H54 (cell line): Measurements from ENCODE around the gene HERPUD1.
A peak's percentile ranks its signal among the peaks of the same experiment; 100 is the strongest.

Experiments used
- DNase-seq: peaks from one replicate; pipeline ENCODE4 v3.0.0; 2011; ENCODE audit warnings: low spot score, mixed read lengths; ENCODE audit not compliant: insufficient read length
- FAIRE-seq: peaks from 3 replicates; lab custom pipeline; 2011; peaks lifted over from hg19 to GRCh38; lab: Jason Lieb, UNC
- POLR2A ChIP-seq: IDR thresholded peaks from 2 replicates; pipeline ENCODE4 v1.6.1; 2011; ENCODE audit warnings: low read depth, mild to moderate bottlenecking, low read length

Gene HERPUD1

DNA sequence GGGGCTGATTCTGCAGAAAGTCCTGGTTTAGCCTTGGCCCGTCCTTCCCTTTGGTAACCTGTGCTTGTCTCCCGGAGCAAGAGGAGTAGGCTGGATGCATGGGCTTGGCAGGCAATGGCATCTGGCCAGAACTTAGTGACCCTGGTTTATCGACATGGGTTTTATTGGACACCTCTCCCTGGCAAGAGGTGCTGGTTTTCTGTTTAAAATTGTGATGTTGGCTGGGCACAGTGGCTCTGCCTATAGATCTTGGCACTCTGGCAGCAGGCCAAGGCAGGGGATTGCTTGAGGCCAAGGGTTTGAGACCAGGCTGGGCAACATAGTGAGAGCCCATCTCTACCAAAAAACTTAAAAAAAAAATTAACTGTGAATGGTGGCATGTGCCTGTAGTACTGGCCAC lies 35.7 kb upstream of the HERPUD1 start:
- FAIRE-seq (no peak), DNase-seq (no peak)
- TF ChIP-seq POLR2A = no peak

DNA sequence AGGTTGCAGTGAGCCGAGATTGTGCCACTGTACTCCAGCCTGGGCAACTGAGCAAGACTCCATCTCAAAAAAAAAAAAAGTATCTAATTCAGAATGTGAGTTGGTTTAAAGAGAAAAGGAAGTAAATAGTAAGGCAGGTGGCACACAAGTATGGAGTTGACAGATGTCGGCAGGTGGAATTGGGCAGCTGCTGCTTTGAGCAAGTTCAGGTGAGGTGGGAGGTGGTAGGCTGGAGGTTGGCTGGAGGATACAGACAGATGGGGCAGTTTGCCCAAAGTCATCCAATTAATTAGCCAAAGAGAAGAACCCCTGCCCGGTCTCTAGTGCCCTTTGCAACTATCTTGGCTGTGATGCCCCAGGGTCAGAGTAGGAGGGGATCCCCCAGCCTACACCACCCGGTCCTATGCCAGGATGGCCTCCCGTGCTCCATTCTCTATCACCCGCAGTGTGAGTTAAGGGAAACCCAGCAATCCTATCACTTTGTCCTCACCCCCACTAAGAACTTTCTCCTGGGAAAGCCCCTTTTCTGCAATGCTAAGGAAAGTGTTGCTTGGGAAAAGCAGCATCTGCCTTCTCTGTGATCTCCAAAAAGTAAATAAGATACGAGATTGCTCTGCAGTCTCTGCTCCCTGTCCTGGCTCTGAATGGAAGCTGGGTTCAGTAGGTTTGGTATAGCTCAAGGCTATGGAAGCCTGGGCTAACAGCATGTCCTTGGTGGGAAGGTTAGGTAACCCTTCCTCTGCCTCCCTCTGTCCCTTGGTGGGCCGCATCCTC lies 34.7 kb upstream of the HERPUD1 start:
- TF ChIP-seq POLR2A = no peak
- no peak for FAIRE-seq

DNA sequence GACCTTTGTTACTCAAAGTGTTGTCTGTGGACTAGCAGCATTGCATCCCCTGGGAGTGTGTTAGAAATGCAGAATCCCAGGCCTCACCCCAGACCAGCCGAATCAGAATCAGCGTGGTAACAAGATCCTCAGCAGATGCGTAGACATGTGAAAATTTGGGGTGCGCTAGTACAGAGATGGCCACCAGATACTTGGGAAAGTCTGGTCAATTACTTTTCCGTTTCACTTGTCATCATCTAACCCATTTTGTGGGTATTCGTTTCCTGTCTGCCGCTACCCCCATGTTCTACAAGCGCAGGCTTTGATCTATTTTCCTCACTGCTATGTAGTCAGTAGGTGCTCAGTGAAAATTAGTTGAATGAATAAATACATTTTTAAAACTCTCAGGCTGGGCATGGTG lies 33.1 kb upstream of the HERPUD1 start:
- FAIRE-seq (no peak), DNase-seq (no peak)
- no peak for TF ChIP-seq POLR2A

More for the DNA sequence above, 34.7 kb upstream of the HERPUD1 start:
- no peak for DNase-seq

DNA sequence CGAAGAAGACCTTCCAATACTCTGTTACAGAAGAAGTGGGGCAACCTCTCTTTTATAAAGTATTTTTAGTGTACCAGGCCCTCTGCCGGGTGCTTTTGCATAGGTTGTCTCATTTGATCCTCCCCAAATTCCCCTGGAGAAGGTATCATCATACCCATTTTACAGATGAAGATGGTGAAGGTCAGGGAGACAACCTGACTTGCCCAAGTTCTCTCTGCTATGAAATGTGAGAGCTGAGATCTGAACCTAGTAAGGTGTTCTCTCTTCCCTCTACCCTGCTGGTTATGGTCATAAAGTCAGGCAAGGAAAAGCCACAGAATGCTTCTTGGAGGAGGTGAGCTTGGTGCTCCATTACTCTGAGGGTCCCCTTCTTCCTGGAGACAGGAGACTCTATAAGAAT lies 28.1 kb upstream of the HERPUD1 start:
- no peak for DNase-seq
- TF ChIP-seq POLR2A = no peak
- no peak for FAIRE-seq

DNA sequence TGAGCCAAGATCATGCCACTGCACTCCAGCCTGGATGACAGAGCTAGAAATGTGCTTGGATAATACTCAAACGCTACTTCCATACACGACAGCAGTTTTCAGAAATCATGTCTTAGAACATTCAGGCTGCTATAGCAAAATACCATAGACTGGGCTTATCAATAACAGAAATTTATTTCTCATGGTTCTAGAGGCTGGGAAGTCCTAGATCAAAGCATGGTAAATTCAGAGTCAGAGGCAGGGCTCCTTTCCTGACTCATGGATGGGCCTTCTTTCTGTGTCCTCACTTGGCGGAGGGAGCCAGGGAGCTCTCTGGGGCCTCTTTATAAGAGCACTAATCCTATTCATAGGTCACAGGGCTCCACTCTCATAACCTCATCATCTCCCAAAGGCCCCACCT lies 24.5 kb upstream of the HERPUD1 start:
- TF ChIP-seq POLR2A = no peak
- FAIRE-seq (no peak), DNase-seq (no peak)

DNA sequence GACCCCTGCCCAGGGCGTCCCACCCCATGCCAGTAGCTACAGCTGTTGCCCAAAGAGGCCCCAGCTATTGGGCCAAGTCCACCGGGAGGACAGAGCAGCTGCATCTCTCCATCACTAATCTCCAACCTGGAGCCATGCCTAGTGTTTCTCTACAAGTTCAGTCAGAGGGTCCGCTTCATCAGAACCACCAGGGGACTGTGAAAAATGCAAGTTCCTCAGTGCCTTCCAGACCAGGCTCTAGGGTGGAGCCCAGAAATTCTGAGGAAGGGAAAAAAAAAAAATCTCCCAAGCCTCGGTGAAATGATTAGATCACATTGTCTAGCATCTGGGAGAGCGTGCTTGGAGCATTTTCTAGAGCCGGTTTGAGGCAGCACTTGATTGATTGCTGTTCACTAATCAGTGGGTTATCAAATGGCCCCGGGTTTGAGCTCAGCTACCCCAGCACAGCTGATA lies 22.4 kb upstream of the HERPUD1 start:
- no peak for TF ChIP-seq POLR2A
- FAIRE-seq (no peak), DNase-seq (no peak)

DNA sequence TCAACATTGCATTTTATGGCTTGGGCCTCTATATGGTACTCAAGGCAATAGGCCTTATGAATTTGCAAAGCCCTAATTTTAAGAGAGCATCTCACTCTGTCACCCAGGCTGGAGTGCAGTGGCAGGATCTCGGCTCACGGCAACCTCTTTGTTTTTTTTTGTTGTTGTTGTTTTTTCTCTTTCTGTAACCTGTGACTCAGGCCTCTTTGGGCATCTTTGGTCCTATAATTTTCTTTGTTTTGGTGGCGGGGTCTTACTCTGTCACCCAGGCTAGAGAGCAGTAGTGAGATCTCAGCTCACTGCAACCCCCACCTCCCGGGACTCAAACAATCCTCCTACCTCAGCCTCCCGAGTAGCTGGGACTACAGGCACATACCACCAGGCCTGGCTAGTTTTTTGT lies 21.8 kb upstream of the HERPUD1 start:
- FAIRE-seq (no peak), DNase-seq (no peak)
- no peak for TF ChIP-seq POLR2A

DNA sequence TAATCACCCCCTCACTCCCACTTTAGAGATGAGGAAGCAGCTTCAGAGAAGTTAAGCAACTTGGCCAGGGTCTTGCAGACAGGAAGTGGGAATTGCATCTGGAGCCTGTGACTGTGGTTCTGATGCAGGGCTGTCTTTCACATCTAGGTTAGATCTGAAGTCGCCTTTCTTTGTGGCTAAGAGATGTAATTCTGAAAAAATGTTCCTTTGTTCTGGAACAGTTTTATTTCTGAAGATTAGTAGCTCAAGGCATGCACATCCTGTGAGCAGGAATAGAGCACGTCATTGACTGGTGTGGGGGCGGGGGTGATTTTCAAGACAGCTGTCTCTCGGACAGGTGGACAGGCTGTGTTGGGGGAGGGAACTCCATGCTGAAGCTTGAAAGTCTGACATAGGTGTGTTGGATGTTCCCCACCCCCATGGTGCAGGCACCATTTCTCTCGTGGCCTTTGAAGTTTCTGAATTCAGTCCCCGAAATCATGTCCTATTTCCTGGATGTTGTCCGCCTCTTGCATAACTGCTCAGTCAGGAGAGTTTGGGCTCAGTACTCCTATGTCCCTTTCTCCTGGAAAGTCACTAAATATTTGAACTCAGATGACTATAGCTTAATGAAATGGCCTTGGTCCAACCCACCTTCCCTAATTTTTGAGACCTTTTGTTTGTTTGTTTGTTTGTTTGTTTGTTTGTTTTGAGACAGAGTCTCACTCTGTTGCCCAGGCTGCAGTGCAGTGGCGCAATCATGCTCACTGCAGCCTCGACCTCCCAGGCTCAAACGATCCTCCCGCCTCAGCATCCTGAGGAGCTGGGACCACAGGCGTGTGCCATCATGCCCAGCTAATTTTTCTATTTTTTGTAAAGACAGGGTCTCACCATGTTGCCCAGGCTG lies 21.0 kb upstream of the HERPUD1 start:
- FAIRE-seq (no peak), DNase-seq (no peak)
- TF ChIP-seq POLR2A = no peak

DNA sequence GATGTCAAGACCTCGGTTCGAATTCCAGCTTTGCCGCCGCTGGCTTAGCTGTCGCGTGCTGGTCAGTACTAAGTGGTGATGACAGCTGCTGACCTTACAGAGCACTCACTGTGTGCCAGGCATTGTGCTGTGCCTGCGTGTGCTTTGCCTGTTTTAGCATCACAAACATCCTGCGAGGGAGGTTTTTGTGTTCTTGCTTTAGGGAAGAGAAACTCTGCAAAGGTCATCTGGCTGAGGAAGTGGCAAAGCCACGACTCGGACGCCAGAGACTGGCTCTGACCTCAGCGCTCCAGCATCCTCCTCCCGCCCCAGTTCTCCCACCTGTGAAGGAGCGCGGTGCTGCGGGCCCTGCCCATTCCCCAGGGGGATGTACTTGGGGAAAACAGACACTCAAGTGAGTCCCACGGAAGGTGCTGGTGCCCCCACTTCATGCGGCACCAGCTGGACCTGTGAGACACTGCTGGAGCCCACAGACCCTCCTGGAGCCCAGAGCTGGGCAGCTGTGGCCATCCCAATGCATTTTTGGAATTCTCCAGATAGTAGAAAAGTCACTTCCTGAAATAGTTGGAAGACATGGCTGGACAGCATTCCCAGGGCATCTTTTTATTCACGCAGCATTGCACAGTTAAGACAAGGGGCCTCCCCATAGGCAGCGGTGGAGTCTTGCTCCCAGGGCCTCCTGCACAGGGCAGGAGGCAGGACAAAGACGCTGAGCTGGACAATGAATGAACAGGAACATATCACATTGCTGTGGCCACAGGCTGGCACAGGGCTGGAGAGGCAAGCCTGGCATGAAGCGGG lies 20.0 kb upstream of the HERPUD1 start:
- no peak for FAIRE-seq
- no peak for TF ChIP-seq POLR2A
- peak; percentile 12 for DNase-seq

DNA sequence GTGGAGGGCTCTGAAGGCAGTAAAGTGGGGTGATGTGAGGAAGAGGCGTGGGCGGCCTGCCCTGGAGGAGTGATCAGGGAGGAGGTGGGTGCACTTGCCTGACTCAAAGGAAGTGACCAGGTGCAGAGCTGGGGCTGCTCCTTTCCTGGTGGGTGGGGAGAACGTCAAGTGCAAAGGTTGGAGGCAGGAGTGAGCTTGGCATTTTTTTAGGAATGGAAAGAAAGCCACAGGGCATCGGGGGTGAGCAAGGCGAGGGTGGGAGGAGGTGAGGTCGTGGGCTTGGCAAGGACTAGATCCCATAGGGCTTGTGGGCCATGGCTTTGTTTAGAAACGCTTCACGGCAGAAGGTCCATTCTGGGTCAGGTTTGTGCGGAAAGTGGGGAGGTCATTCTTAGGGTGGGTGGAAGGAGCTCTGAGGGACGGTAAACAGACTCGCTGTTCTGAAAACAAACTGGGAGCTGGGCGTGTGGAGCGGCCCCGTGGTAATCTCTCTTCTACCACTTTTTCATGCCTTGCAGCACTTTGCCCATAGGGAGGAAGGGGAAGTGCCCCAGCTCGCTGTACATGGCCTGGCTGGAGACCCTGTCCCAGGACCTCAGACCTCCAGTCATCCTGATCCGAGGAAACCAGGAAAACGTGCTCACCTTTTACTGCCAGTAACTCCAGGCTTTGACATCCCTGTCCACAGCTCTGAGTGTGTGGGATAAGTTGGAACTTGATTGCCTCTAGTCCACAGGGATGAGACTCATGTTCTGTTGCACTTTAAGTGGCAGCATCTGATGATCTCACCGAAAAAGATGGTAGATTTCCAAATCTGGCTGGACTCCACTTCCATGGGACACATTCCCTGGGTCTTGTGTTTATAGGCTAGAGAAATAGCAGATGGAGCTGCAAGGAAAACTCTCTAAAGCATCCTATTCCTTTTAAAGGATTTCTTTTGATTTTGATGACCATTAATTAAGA lies 18.9 kb upstream of the HERPUD1 start:
- no peak for TF ChIP-seq POLR2A
- no peak for DNase-seq
- no peak for FAIRE-seq

DNA sequence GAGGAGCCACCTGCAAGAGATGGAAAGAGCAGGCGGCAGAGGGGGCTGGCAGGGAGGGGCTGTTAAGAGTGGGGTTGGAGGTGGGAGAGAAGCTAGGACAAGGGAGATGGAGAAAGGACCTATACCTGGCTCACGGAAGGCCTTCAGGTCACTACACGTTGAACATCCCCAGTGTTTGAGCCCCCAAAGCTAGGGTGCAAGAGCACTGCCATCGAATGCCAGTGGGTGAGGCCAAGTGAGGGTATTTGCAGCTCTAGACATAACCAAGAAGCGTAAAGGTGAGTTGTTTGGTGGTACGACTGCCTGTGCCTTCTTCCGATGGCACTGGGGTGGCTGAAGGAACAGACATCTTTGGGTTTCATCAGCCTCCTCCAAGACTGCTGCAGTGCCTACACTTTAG lies 17.0 kb upstream of the HERPUD1 start:
- FAIRE-seq (no peak), DNase-seq (no peak)
- TF ChIP-seq POLR2A = no peak

DNA sequence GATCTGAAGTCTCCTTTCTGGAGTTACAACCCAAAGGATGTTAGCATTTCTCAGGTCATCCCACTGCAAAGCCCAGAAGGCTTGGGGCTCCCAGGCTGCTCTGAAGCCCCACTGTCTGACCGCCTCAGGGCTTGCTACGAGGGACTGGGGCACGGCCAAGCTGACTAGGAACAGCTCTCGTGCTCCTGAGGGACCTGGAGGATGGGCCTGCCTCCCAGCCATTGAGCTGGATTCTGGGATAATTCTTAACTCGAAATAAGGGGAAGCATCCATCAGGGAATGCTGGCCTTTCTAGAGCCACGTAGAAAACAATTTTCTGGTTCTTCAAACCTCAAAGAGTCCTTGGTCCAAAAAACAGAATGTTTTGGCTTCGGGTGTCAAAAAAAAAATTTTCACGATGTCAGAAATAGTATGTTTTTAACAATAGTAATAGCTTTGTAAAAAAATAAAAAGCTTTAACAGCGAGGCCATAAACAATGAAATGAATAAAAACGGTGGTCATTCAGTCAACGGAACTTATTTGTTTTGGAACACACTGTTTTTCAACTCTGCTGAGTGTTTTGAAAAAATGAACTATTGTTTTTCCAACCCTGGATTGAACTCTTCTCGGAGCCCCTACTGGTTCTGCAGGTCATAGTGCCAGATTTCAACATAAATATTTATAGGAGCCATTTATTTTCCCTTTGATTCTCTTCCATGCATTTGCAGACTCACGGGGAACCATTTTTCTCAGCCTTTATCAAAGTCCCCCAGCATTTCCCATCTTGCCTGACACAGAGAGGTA lies 16.4 kb upstream of the HERPUD1 start:
- DNase-seq (no peak), FAIRE-seq (no peak)
- TF ChIP-seq POLR2A = no peak
